CD8-positive, alpha-beta memory T cell (primary cell): ENCODE data around the gene MYH11. TPM values are rescaled to one million over a fixed set of nuclear protein-coding genes. Genes with fewer than 3 reads are reported as not detected.
"Not testable (repeated sequence)": the region's sequence is repeated elsewhere in the genome, so short reads cannot be mapped to it uniquely, and the experiment has no call there.

Source experiments
- CTCF ChIA-PET: fragments of 350-600 bp; sonication (Branson Sonifier 250); formaldehyde crosslinking; loops from one replicate; lab custom pipeline; 2021; ENCODE audit warnings: antibody characterized with exemption; lab: Charles Lee
- POLR2A ChIA-PET: fragments of 350-600 bp; sonication (Branson Sonifier 250); formaldehyde crosslinking; loops from one replicate; lab custom pipeline; 2021; ENCODE audit warnings: antibody characterized with exemption; lab: Charles Lee
- DNase-seq, 5 donors: peaks; one replicate each; pipeline versions ENCODE4 v3.0.0 to v3.0.0-alpha.2; 2020 to 2022; ENCODE audit warnings: mixed read lengths in 1 of 5
- H3K27ac ChIP-seq: one replicate; pipeline ENCODE4 v1.7.0; 2013; ENCODE audit warnings: low read depth, mild to moderate bottlenecking, low read length, moderate library complexity
- H3K27me3 ChIP-seq: 2 replicates; pipeline ENCODE4 v1.7.0; 2013; ENCODE audit warnings: low read length, mild to moderate bottlenecking; ENCODE audit not compliant: insufficient read depth, poor library complexity, severe bottlenecking
- H3K36me3 ChIP-seq: 2 replicates; pipeline ENCODE4 v1.7.0; 2013; ENCODE audit warnings: mild to moderate bottlenecking, low read length, moderate library complexity; ENCODE audit not compliant: insufficient read depth
- H3K4me1 ChIP-seq: 2 replicates; pipeline ENCODE4 v1.7.0; 2013; ENCODE audit warnings: mild to moderate bottlenecking, low read length, moderate library complexity; ENCODE audit not compliant: insufficient read depth
- H3K4me3 ChIP-seq: 2 replicates; pipeline ENCODE4 v1.7.0; 2013; ENCODE audit warnings: mild to moderate bottlenecking, low read length
- H3K9me3 ChIP-seq: 2 replicates; pipeline ENCODE4 v1.7.0; 2013; ENCODE audit warnings: mild to moderate bottlenecking, low read length
- H3K27ac Mint-ChIP-seq, 8 donors: one replicate each; pipeline ENCODE4 v1.8.0; 2020 to 2021; ENCODE audit warnings: mixed read lengths in 8 of 8, mild to moderate bottlenecking in 6 of 8, inconsistent platforms in 3 of 8, moderate library complexity in 3 of 8
- H3K27me3 Mint-ChIP-seq, 2 donors: one replicate each; pipeline ENCODE4 v1.8.0; 2020 to 2021; ENCODE audit warnings: mixed read lengths in 2 of 2, mild to moderate bottlenecking in 1 of 2, moderate library complexity in 1 of 2
- H3K36me3 Mint-ChIP-seq, 3 donors: one replicate each; pipeline ENCODE4 v1.8.0; 2020 to 2021; ENCODE audit warnings: mixed read lengths in 3 of 3, inconsistent platforms in 1 of 3, mild to moderate bottlenecking in 1 of 3
- H3K4me1 Mint-ChIP-seq, 3 donors: one replicate each; pipeline ENCODE4 v1.8.0; 2020 to 2021; ENCODE audit warnings: mixed read lengths in 3 of 3, inconsistent platforms in 1 of 3, mild to moderate bottlenecking in 1 of 3
- H3K4me3 Mint-ChIP-seq, 7 donors: one replicate each; pipeline ENCODE4 v1.8.0; 2020 to 2021; ENCODE audit warnings: mixed read lengths in 7 of 7, mild to moderate bottlenecking in 6 of 7, moderate library complexity in 4 of 7, inconsistent platforms in 2 of 7
- H3K9me3 Mint-ChIP-seq, 5 donors: one replicate each; pipeline ENCODE4 v1.8.0; 2020 to 2022; ENCODE audit warnings: mixed read lengths in 5 of 5, mild to moderate bottlenecking in 3 of 5, moderate library complexity in 2 of 5, inconsistent platforms in 1 of 5
- polyA plus RNA-seq: library from polyadenylated mRNA; unstranded; fragments of 300-500 nt; fragmentation: Illumina TruSeq; gene quantifications from one replicate; pipeline ENCODE4 v1.2.3, GENCODE V29; 2021
- total RNA-seq, 2 experiments: library from RNA; stranded (reverse); gene quantifications; one replicate each; pipeline ENCODE4 v1.2.3, GENCODE V29; 2021

MYH11 gene
- total and polyA plus RNA-seq, 3 experiments from 2014 or later, result 1.1 TPM; not detected in 2

- Histone ChIP-seq H3K27ac (peak overlapping the region; percentile 54), H3K36me3 (peaks cover 17% of the 10 kb centered on the region), H3K9me3 (no peaks in the 10 kb centered on the region), H3K27me3 (no peaks in the 10 kb centered on the region), H3K4me1 (peaks cover 26% of the 10 kb centered on the region), H3K4me3 (peak overlapping the region; percentile 41)
- Mint-ChIP-seq H3K4me3 (peak overlapping the region in 6 of 7 donors; percentile 38 to 77 (median 62)), H3K36me3 (peaks cover 0 to 84% (median 5%) of the 10 kb centered on the region in 3 donors), H3K9me3 (no peaks in the 10 kb centered on the region), H3K27me3 (no peaks in the 10 kb centered on the region), H3K4me1 (peaks cover 30 to 50% (median 44%) of the 10 kb centered on the region in 3 donors), H3K27ac (peak overlapping the region; percentile 88 to 99 (median 96))
- ChIA-PET POLR2A (interaction anchor here (0.7 to 2.7 kb wide), 3 partner anchors 27 to 59 kb away, joined by 3 to 12 read pairs (median 3); partner anchors contain the start of gene MARF1), CTCF (interaction anchor here (1.0 to 1.1 kb wide), 2 partner anchors 17 to 30 kb away, joined by 3 to 5 read pairs; partner anchors contain the start of gene MARF1)
- DNase-seq, result peak; percentile 38 to 89 (median 79)
Measured at GRCh38 chr16:15672514-15673167, 184.2 kb downstream of the MYH11 start.

GRCh38 chr16:15672127-15672513, 184.7 kb downstream of the MYH11 start:
- ChIA-PET CTCF (interaction anchor here (1.0 to 1.1 kb wide), 2 partner anchors 17 to 30 kb away, joined by 3 to 5 read pairs; partner anchors contain the start of gene MARF1), POLR2A (interaction anchor here (0.7 to 2.7 kb wide), 2 partner anchors 29 to 58 kb away, joined by 3 to 12 read pairs; partner anchors contain the start of gene MARF1)
- H3K27ac Mint-ChIP-seq, result peak overlapping the region; percentile 88 to 99 (median 96)
- not testable (repeated sequence) for H3K9me3 ChIP-seq, H3K9me3 Mint-ChIP-seq, H3K27ac ChIP-seq, H3K27me3 Mint-ChIP-seq, H3K4me3 ChIP-seq, H3K27me3 ChIP-seq, DNase-seq
- H3K36me3 Mint-ChIP-seq, result peaks cover 0 to 87% (median 5%) of the 10 kb centered on the region in 3 donors
- peaks cover 30 to 50% (median 44%) of the 10 kb centered on the region in 3 donors for H3K4me1 Mint-ChIP-seq
- Histone ChIP-seq H3K4me1 (peaks cover 26% of the 10 kb centered on the region), H3K36me3 (peaks cover 22% of the 10 kb centered on the region)
- peak overlapping the region in 1 of 7 donors; percentile 64 for H3K4me3 Mint-ChIP-seq

DNA sequence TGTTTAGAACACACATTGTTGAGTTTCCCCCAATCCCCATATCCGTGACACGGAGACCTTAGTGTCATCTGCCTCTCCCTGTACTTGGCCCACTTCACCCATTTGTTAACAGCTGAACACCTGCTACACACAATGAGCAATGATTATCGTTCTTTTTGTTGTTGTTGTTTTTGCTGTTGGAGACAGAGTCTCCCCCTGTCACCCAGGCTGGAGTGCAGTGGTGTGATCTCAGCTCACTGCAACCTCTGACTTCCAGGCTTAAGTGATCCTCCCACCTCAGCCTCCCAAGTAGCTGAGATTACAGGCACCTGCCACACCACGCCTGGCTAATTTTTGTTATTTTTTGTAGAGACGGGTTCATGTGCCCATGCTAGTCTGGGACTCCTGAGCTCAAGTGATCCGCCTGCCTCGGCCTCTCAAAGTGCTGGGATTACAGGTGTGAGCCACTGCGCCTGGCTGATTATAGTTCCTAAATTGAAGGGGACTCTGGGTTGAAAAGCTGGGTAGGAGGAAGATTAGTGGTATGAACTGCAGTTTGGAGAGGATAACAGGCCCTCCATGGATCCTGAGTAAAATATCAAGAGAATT, 185.2 kb downstream of the MYH11 start:
- Mint-ChIP-seq H3K4me3 (peak overlapping the region in 1 of 7 donors; percentile 54), H3K4me1 (peaks cover 30 to 50% (median 44%) of the 10 kb centered on the region in 3 donors), H3K27me3 (no peaks in the 10 kb centered on the region), H3K9me3 (no peaks in the 10 kb centered on the region), H3K27ac (peak overlapping the region in 7 of 8 donors; percentile 88 to 99 (median 96)), H3K36me3 (peaks cover 0 to 87% (median 5%) of the 10 kb centered on the region in 3 donors)
- peaks cover 26% of the 10 kb centered on the region for H3K4me1 ChIP-seq
- peaks cover 23% of the 10 kb centered on the region for H3K36me3 ChIP-seq
- ChIA-PET POLR2A (interaction anchor here (0.7 to 2.7 kb wide), 2 partner anchors 28 to 58 kb away, joined by 3 to 12 read pairs; partner anchors contain the start of gene MARF1), CTCF (interaction anchor here (1.0 to 1.7 kb wide), 3 partner anchors 18 to 29 kb away, joined by 3 to 5 read pairs (median 4); partner anchors contain the start of gene MARF1)
- H3K9me3 ChIP-seq, result no peaks in the 10 kb centered on the region
- no peak for DNase-seq
- H3K27me3 ChIP-seq, result no peaks in the 10 kb centered on the region
- H3K4me3 ChIP-seq, result no peak overlapping the region
- H3K27ac ChIP-seq, result no peak overlapping the region

GRCh38 chr16:15667091-15667742, 189.6 kb downstream of the MYH11 start:
- Mint-ChIP-seq H3K4me3 (no peak overlapping the region), H3K4me1 (peaks cover 10 to 25% (median 17%) of the 10 kb centered on the region in 3 donors), H3K9me3 (no peaks in the 10 kb centered on the region), H3K27ac (peak overlapping the region in 1 of 8 donors; percentile 50), H3K36me3 (peaks cover 0 to 86% (median 12%) of the 10 kb centered on the region in 3 donors), H3K27me3 (no peaks in the 10 kb centered on the region)
- Histone ChIP-seq H3K4me1 (peaks cover 6% of the 10 kb centered on the region), H3K4me3 (no peak overlapping the region), H3K27ac (no peak overlapping the region), H3K27me3 (no peaks in the 10 kb centered on the region), H3K9me3 (no peaks in the 10 kb centered on the region), H3K36me3 (peaks cover 38% of the 10 kb centered on the region)
- no peak for DNase-seq
- CTCF ChIA-PET, result interaction anchor here (1.5 kb wide), 1 partner anchor 8 kb away, joined by 6 read pairs; no protein-coding TSS in a partner anchor
- POLR2A ChIA-PET, result no interaction called here

- H3K36me3 Mint-ChIP-seq, result peaks cover 0 to 83% (median 14%) of the 10 kb centered on the region in 3 donors
- H3K27ac Mint-ChIP-seq, result no peak overlapping the region
- H3K27me3 Mint-ChIP-seq, result no peaks in the 10 kb centered on the region
- H3K36me3 ChIP-seq, result peaks cover 40% of the 10 kb centered on the region
- no peak overlapping the region for H3K4me3 Mint-ChIP-seq
- no peaks in the 10 kb centered on the region for H3K9me3 Mint-ChIP-seq
- ChIA-PET CTCF (no interaction called here), POLR2A (no interaction called here)
- H3K9me3 ChIP-seq, result no peaks in the 10 kb centered on the region
- H3K27me3 ChIP-seq, result no peaks in the 10 kb centered on the region
- H3K4me1 ChIP-seq, result peaks cover 6% of the 10 kb centered on the region
- H3K4me3 ChIP-seq, result no peak overlapping the region
- H3K4me1 Mint-ChIP-seq, result peaks cover 18 to 28% (median 25%) of the 10 kb centered on the region in 3 donors
- DNase-seq, result no peak
- no peak overlapping the region for H3K27ac ChIP-seq
Measured at GRCh38 chr16:15665107-15665506, 191.7 kb downstream of the MYH11 start.

DNA sequence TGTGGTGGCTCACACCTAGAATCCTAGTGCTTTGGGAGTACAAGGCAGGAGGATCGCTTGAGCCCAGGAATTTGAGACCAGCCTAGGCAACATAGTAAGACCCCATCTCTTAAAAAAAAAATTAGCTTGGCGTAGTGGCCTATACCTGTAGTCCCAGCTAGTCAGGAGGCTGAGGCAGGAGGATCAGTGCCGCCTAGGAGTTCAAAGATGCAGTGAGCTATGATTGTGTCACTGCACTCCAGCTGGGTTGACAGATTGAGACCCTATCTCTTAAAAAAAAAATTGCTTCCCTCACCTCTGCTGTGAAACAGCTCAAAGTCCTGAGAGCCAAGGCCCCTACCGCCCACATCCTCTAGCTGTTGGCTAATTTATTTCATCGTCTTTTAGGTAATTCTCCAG, 196.6 kb downstream of the MYH11 start:
- peaks cover 26% of the 10 kb centered on the region for H3K4me1 ChIP-seq
- Mint-ChIP-seq H3K36me3 (peaks cover 0 to 54% (median 11%) of the 10 kb centered on the region in 3 donors), H3K4me1 (peaks cover 42 to 65% (median 58%) of the 10 kb centered on the region in 3 donors), H3K4me3 (peak overlapping the region in 4 of 7 donors; percentile 5 to 23 (median 12)), H3K27ac (peak overlapping the region in 7 of 8 donors; percentile 23 to 98 (median 79)), H3K9me3 (no peaks in the 10 kb centered on the region), H3K27me3 (no peaks in the 10 kb centered on the region)
- no peaks in the 10 kb centered on the region for H3K9me3 ChIP-seq
- no peak overlapping the region for H3K4me3 ChIP-seq
- ChIA-PET CTCF (interaction anchor here (0.7 to 3.5 kb wide), 2 partner anchors 17 to 52 kb away, joined by 4 to 18 read pairs; partner anchors contain the start of gene MARF1), POLR2A (interaction anchor here (2.0 kb wide), 1 partner anchor 17 kb away, joined by 12 read pairs; the partner anchor contains the start of gene MARF1)
- DNase-seq, result no peak
- H3K27me3 ChIP-seq, result no peaks in the 10 kb centered on the region
- H3K36me3 ChIP-seq, result peaks cover 11% of the 10 kb centered on the region
- H3K27ac ChIP-seq, result peak overlapping the region; percentile 54

GRCh38 chr16:15658556-15658955, 198.3 kb downstream of the MYH11 start:
- H3K9me3 ChIP-seq, result no peaks in the 10 kb centered on the region
- Mint-ChIP-seq H3K27ac (peak overlapping the region; percentile 75 to 98 (median 88)), H3K9me3 (no peaks in the 10 kb centered on the region), H3K4me1 (peaks cover 44 to 75% (median 65%) of the 10 kb centered on the region in 3 donors), H3K27me3 (no peaks in the 10 kb centered on the region), H3K4me3 (peak overlapping the region; percentile 8 to 78 (median 47)), H3K36me3 (peaks cover 0 to 52% (median 11%) of the 10 kb centered on the region in 3 donors)
- no peaks in the 10 kb centered on the region for H3K27me3 ChIP-seq
- H3K4me3 ChIP-seq, result no peak overlapping the region
- ChIA-PET CTCF (interaction anchor here (0.7 to 3.5 kb wide), 3 partner anchors 9 to 69 kb away, joined by 3 to 18 read pairs (median 6); partner anchors contain the start of gene MARF1), POLR2A (interaction anchor here (2.0 kb wide), 1 partner anchor 16 kb away, joined by 12 read pairs; the partner anchor contains the start of gene MARF1)
- H3K36me3 ChIP-seq, result peaks cover 6% of the 10 kb centered on the region
- H3K27ac ChIP-seq, result no peak overlapping the region
- peaks cover 26% of the 10 kb centered on the region for H3K4me1 ChIP-seq
- DNase-seq, result no peak
